ENCODE results near the gene ALCAM. TPM values are rescaled to one million over a fixed set of nuclear protein-coding genes. Genes with fewer than 3 reads are reported as not detected.

ALCAM gene
- 37.8 and 50.4 TPM in 2 replicates for total RNA-seq

GRCh38 chr3:105366326-105367062, at the start of gene ALCAM:
Gene ALCAM (plus strand): TSS chr3:105366909.

